Thyroid gland (tissue), 4 donors: Measurements from ENCODE around the gene MAPT. TPM values are rescaled to one million over a fixed set of nuclear protein-coding genes. Genes with fewer than 3 reads are reported as not detected.

Source experiments
- DNase-seq, 2 donors: peaks; one replicate each; pipeline ENCODE4 v3.0.0-alpha.2; 2019
- H3K27ac ChIP-seq, 3 donors: fragments of 200-600 bp; sonication (generic); 1 replicate in 2 of 3; 2 replicates in 1 of 3; pipeline ENCODE4 v1.5.1; 2016 to 2019; ENCODE audit warnings: mild to moderate bottlenecking in 1 of 3, moderate library complexity in 1 of 3
- H3K27me3 ChIP-seq: fragments of 200-600 bp; sonication (generic); one replicate; pipeline ENCODE4 v1.5.1; 2019
- H3K36me3 ChIP-seq, 2 donors: fragments of 200-600 bp; sonication (generic); one replicate each; pipeline ENCODE4 v1.5.1; 2016 to 2019
- H3K4me1 ChIP-seq, 2 donors: fragments of 200-600 bp; sonication (generic); one replicate each; pipeline ENCODE4 v1.5.1; 2017 to 2019
- H3K4me3 ChIP-seq, 3 donors: fragments of 200-600 bp; sonication (generic); replicated peaks in 1 of 3; 1 replicate in 2 of 3; 2 replicates in 1 of 3; pipeline ENCODE4 v1.5.1; 2016; ENCODE audit warnings: mild to moderate bottlenecking in 1 of 3
- H3K9me3 ChIP-seq: fragments of 200-600 bp; sonication (generic); one replicate; pipeline ENCODE4 v1.5.1; 2017
- CTCF ChIP-seq, 6 experiments: fragments of 200-600 bp in 3 of 6; fragments of 450-650 bp in 3 of 6; sonication (generic) in 3 of 6; IDR thresholded peaks; one replicate each; pipeline ENCODE4 v1.5.1; 2016 to 2019; ENCODE audit warnings: antibody characterized with exemption in 6 of 6, mild to moderate bottlenecking in 2 of 6, inconsistent platforms in 1 of 6, moderate library complexity in 1 of 6
- POLR2A ChIP-seq, 2 donors: fragments of 450-650 bp; IDR thresholded peaks; one replicate each; pipeline ENCODE4 v1.6.1; 2017; ENCODE audit warnings: antibody characterized with exemption in 2 of 2, mild to moderate bottlenecking in 2 of 2, moderate library complexity in 1 of 2
- WGBS, 2 donors: methylation state at CpG; one replicate each; pipeline ENCODE4 v1.1.5; 2017; 5-methylcytosine and 5-hydroxymethylcytosine counted together
- intact Hi-C: fragments of 100-400 bp; cut with DNase I; formaldehyde crosslinking; loops from one replicate; pipeline ENCODE4 v1.15.1; 2023
- total RNA-seq, 4 donors: library from RNA; depleted of rRNA; stranded (reverse); fragments of >200 nt; gene quantifications; one replicate each; pipeline ENCODE4 v1.2.3, GENCODE V29; 2016

MAPT gene
- total RNA-seq, 4 donors from 2014 or later = 0.54 to 1.8 (median 0.92) TPM

DNA sequence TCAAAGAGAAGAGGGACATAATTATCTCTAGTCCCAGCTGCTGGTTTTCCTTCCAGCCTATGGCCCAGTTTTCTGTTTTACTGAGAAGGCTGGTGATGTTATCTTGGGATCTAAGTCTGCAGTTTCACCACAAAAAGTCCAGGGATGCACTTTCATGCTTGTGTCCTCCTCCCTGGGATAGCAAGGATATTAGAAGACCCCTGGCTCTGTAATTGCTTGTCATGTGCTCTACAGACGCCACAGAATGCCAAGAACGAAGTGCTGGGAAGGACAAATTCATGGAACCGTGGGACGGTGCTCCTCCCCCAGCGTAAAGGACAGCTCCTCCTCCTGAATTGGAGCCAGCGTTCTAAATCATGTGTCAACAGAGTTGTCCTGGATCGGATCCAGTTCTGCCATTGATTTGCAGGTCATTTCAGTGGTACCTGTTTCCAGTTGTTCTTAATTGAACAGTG is 8.6 kb downstream of the MAPT start:
- intact Hi-C loops = no loop called here
- 24 to 38% methylated on average over 7 of the region's 7 CpGs for WGBS, 2 donors
- no peak for TF ChIP-seq POLR2A (IDR thresholded peaks at IDR 0.05)
- TF ChIP-seq CTCF (IDR thresholded peaks at IDR 0.05) = no peak
- H3K36me3 ChIP-seq = no peaks in the 10 kb centered on the region
- H3K4me1 ChIP-seq = no peaks in the 10 kb centered on the region
- no peaks in the 10 kb centered on the region for H3K27me3 ChIP-seq
- no peak overlapping the region for H3K27ac ChIP-seq
- H3K4me3 ChIP-seq = no peak overlapping the region
- peak; percentile 29 to 49 for DNase-seq
- H3K9me3 ChIP-seq = no peaks in the 10 kb centered on the region

DNA sequence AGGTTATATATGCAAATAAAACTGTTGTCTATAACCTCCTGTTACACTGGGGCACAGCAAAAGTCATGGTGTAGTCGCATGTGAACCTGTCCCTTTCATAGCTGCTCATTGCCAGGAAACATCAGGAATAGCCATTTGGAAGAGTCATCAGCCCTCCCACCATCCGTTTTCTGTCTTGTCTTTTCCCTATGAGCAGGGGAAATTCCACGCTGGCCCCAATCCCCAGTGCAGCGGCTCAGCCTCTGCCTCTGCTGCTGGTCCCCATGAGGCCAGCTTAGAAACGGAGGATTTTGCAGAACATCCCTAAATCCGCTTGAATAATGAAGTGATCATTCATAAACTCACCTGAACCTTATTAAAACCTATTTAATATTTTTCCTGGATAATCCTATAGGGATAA is 10.5 kb downstream of the MAPT start:
- intact Hi-C loops = no loop called here
- TF ChIP-seq POLR2A (IDR thresholded peaks at IDR 0.05) (no peak), CTCF (IDR thresholded peaks at IDR 0.05) (no peak)
- DNase-seq = no peak
- H3K36me3 ChIP-seq = no peaks in the 10 kb centered on the region
- H3K4me3 ChIP-seq = no peak overlapping the region
- WGBS, 2 donors = 73 to 79% methylated on average over 6 of the region's 6 CpGs
- no peak overlapping the region for H3K27ac ChIP-seq
- H3K9me3 ChIP-seq = no peaks in the 10 kb centered on the region
- H3K27me3 ChIP-seq = no peaks in the 10 kb centered on the region
- H3K4me1 ChIP-seq = no peaks in the 10 kb centered on the region

GRCh38 chr17:45905814-45906213 is 11.5 kb downstream of the MAPT start:
- no peaks in the 10 kb centered on the region for H3K9me3 ChIP-seq
- WGBS, 2 donors = 38 to 44% methylated on average over 4 of the region's 4 CpGs
- H3K36me3 ChIP-seq = no peaks in the 10 kb centered on the region
- H3K27me3 ChIP-seq = no peaks in the 10 kb centered on the region
- no peak for TF ChIP-seq POLR2A (IDR thresholded peaks at IDR 0.05)
- TF ChIP-seq CTCF (IDR thresholded peaks at IDR 0.05) = no peak
- intact Hi-C loops = no loop called here
- H3K4me1 ChIP-seq = no peaks in the 10 kb centered on the region
- DNase-seq = no peak
- H3K27ac ChIP-seq = no peak overlapping the region
- no peak overlapping the region for H3K4me3 ChIP-seq

GRCh38 chr17:45906237-45906636 is 11.9 kb downstream of the MAPT start:
- intact Hi-C loops = no loop called here
- TF ChIP-seq CTCF (IDR thresholded peaks at IDR 0.05) (no peak), POLR2A (IDR thresholded peaks at IDR 0.05) (no peak)
- H3K9me3 ChIP-seq = no peaks in the 10 kb centered on the region
- no peak for DNase-seq
- H3K4me1 ChIP-seq = no peaks in the 10 kb centered on the region
- no peak overlapping the region for H3K27ac ChIP-seq
- WGBS, 2 donors = 72 to 74% methylated on average over 8 of the region's 8 CpGs
- H3K27me3 ChIP-seq = no peaks in the 10 kb centered on the region
- H3K36me3 ChIP-seq = no peaks in the 10 kb centered on the region
- H3K4me3 ChIP-seq = no peak overlapping the region

DNA sequence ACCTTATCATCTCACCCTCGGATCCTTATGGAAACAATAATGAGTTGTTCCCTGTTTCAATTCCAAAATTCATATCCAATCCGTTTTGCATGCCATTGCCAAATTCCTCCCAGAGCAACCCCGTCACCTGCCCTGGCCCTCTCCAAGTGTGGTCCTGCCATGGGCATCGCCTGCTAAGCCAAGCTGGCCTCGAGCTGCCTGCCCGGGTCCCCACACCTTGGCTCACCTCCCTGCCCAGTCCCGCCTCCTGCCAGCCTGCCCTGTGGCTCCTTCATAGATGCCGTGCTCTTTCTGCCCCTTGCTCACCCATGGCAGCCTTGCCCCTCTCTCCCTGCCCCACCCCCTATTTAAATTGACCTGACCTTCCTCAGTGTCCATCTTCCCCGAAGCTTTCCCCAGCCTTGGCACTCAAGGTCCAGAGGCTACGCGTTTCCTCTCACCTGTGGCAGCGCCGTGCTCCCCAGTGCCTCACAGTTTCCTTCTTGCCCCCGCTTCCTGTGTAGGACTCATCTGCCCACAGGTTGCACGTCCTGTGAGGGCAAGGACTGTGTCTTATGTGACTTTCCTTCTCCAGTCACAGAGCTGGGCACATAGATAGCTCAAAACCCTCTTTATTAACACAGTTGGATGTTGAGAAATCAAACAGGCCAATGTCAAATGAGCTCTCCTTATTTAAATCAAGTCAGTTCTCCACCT is 12.7 kb downstream of the MAPT start:
- H3K27ac ChIP-seq = no peak overlapping the region
- H3K4me3 ChIP-seq = no peak overlapping the region
- WGBS, 2 donors = 83% methylated on average over 15 of the region's 15 CpGs
- H3K9me3 ChIP-seq = no peaks in the 10 kb centered on the region
- H3K36me3 ChIP-seq = no peaks in the 10 kb centered on the region
- no peaks in the 10 kb centered on the region for H3K27me3 ChIP-seq
- intact Hi-C loops = no loop called here
- no peak for DNase-seq
- no peaks in the 10 kb centered on the region for H3K4me1 ChIP-seq
- TF ChIP-seq CTCF (IDR thresholded peaks at IDR 0.05) (no peak), POLR2A (IDR thresholded peaks at IDR 0.05) (no peak)
